HepG2 (cell line): Measurements from ENCODE around the gene ZNF48. TPM values are rescaled to one million over a fixed set of nuclear protein-coding genes. Genes with fewer than 3 reads are reported as not detected.

ENCODE experiments used
- DNMT1 ChIP-seq: sonication (generic); formaldehyde crosslinking; IDR thresholded peaks from 2 replicates; pipeline ENCODE4 v1.5.1; 2020; ENCODE audit warnings: mild to moderate bottlenecking, missing genetic modification reagents
- DNMT3B ChIP-seq: conservative IDR thresholded peaks from 2 replicates; pipeline ENCODE4 v1.6.1; 2016; ENCODE audit warnings: missing biosample characterization, control low read depth
- FOXO1 ChIP-seq: sonication (generic); formaldehyde crosslinking; IDR thresholded peaks from 2 replicates; pipeline ENCODE4 v1.4.0; 2020; ENCODE audit warnings: missing genetic modification reagents
- GLI4 ChIP-seq: sonication (generic); formaldehyde crosslinking; IDR thresholded peaks from 2 replicates; pipeline ENCODE4 v1.5.1; 2020; ENCODE audit warnings: missing genetic modification reagents, mild to moderate bottlenecking, moderate library complexity, borderline replicate concordance
- HOXA7 ChIP-seq: sonication (generic); formaldehyde crosslinking; IDR thresholded peaks from 2 replicates; pipeline ENCODE4 v1.8.1; 2022; ENCODE audit warnings: mild to moderate bottlenecking, missing genetic modification reagents, moderate library complexity
- KAT2B ChIP-seq: fragments of 150-350 bp; IDR thresholded peaks from 2 replicates; pipeline ENCODE4 v1.6.1; 2014; ENCODE audit warnings: low read depth, low read length, borderline replicate concordance
- KDM5A ChIP-seq: fragments of 200-600 bp; sonication (generic); IDR thresholded peaks from 2 replicates; pipeline ENCODE4 v1.7.0; 2018; ENCODE audit warnings: antibody characterized with exemption, mild to moderate bottlenecking, low read length, borderline replicate concordance
- KMT2B ChIP-seq: IDR thresholded peaks from 2 replicates; pipeline ENCODE4 v1.6.1; 2016; ENCODE audit warnings: missing genetic modification reagents, missing compliant biosample characterization
- MEF2D ChIP-seq: sonication (generic); formaldehyde crosslinking; IDR thresholded peaks from 2 replicates; pipeline ENCODE4 v1.5.1; 2020; ENCODE audit warnings: mild to moderate bottlenecking, missing genetic modification reagents
- MNT ChIP-seq: fragments of 450-650 bp; IDR thresholded peaks from 2 replicates; pipeline ENCODE4 v1.6.1; 2016
- PAF1 ChIP-seq: IDR thresholded peaks from 2 replicates; pipeline ENCODE4 v1.6.1; 2016; ENCODE audit warnings: missing genetic modification reagents, missing compliant biosample characterization
- RBAK ChIP-seq: sonication (generic); formaldehyde crosslinking; IDR thresholded peaks from 2 replicates; pipeline ENCODE4 v1.5.1; 2020; ENCODE audit warnings: mild to moderate bottlenecking, missing genetic modification reagents
- RBFOX2 ChIP-seq: fragments of 200-400 bp; formaldehyde crosslinking; IDR thresholded peaks from 2 replicates; pipeline ENCODE4 v1.6.1; 2017; ENCODE audit warnings: low read depth, mild to moderate bottlenecking, low read length
- UBTF ChIP-seq: sonication (generic); formaldehyde crosslinking; IDR thresholded peaks from 2 replicates; pipeline ENCODE4 v1.4.0; 2020; ENCODE audit warnings: mild to moderate bottlenecking, missing genetic modification reagents
- ZMYM2 ChIP-seq: sonication (generic); formaldehyde crosslinking; IDR thresholded peaks from 2 replicates; pipeline ENCODE4 v1.8.0; 2022; ENCODE audit warnings: mild to moderate bottlenecking, missing genetic modification reagents
- ZNF282 ChIP-seq: fragments of 450-650 bp; IDR thresholded peaks from 2 replicates; pipeline ENCODE4 v1.6.1; 2018; ENCODE audit not compliant: partially characterized antibody
- ZNF501 ChIP-seq: sonication (generic); formaldehyde crosslinking; IDR thresholded peaks from 2 replicates; pipeline ENCODE4 v1.5.1; 2020; ENCODE audit warnings: mild to moderate bottlenecking, moderate library complexity, missing genetic modification reagents
- ZNF569 ChIP-seq: sonication (generic); formaldehyde crosslinking; IDR thresholded peaks from 2 replicates; pipeline ENCODE4 v1.5.0; 2020; ENCODE audit warnings: mild to moderate bottlenecking, missing genetic modification reagents, moderate library complexity, borderline replicate concordance
- ZNF7 ChIP-seq: IDR thresholded peaks from 2 replicates; pipeline ENCODE4 v1.6.1; 2016; ENCODE audit warnings: missing biosample characterization, missing genetic modification reagents
- ZNF879 ChIP-seq: sonication (generic); formaldehyde crosslinking; IDR thresholded peaks from 2 replicates; pipeline ENCODE4 v1.8.1; 2023; ENCODE audit warnings: missing genetic modification reagents
- polyA plus RNA-seq, 8 experiments: library from polyadenylated mRNA; depleted of rRNA in 3 of 8; stranded (reverse) in 7 of 8; unstranded in 1 of 8; fragments of >200 nt; fragmentation: Illumina TruSeq in 4 of 8; extraction: Trizol in 4 of 8; gene quantifications; 2 replicates each; pipeline versions ENCODE4 v1.2.1 to v1.2.3, GENCODE V29; 2011 to 2016; ENCODE audit warnings: low read depth in 4 of 8, missing spikeins in 1 of 8, mixed read lengths in 1 of 8; ENCODE audit not compliant: insufficient read depth in 1 of 8
- total RNA-seq, 5 experiments: library from RNA; depleted of rRNA; stranded (reverse); fragments of >200 nt; fragmentation: Illumina TruSeq; extraction: Trizol; gene quantifications; 2 replicates each; pipeline ENCODE4 v1.2.3, GENCODE V29; 2016; ENCODE audit warnings: low read depth in 1 of 5
- TF ChIP-seq, protein P1 (sequence below): IDR thresholded peaks from 2 replicates; pipeline ENCODE4 v1.6.1; 2016; ENCODE audit warnings: missing compliant biosample characterization, missing genetic modification reagents, borderline replicate concordance
- TF ChIP-seq, protein P2 (sequence below): IDR thresholded peaks from 2 replicates; pipeline ENCODE4 v1.6.1; 2016; ENCODE audit warnings: low read depth, borderline replicate concordance
- TF ChIP-seq, protein P3 (sequence below): conservative IDR thresholded peaks from 2 replicates; pipeline ENCODE4 v1.6.1; 2018; ENCODE audit warnings: missing genetic modification reagents
- TF ChIP-seq, protein P4 (sequence below): IDR thresholded peaks from 2 replicates; pipeline ENCODE4 v1.6.1; 2016; ENCODE audit warnings: control low read depth

ZNF48 gene
- total and polyA plus RNA-seq, 2 of the 13 experiments (the other 11 are each of a cell fraction or from before 2014, with no cell fraction given), result 9.9 to 12.3 TPM

DNA sequence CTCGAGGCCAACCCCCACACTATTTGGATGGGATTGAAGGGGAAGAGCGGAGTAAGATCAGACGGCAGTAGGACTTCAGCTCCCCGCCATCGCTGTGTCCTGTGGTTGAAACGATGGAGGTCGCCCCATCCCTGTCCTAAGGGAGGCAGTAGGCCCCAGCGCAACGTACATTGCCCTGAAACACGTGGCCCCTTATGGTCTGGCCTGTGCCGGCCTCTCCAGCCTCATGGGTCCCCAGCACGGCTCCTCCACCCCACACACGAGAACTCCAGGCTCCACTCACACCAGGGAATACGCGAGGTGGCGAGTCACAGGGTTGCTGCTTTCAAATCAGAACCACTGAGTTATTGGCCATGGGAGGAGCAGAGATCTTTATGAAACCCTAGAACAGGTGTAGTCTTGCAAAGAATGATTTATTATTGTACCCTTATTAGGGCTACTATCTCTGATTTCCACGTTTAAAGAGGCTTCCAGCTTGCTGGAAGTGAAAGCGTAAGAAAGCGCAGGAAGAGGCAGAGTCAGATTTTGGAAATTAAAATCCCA lies 35.3 kb downstream of the ZNF48 start (continued):
- TF ChIP-seq, protein P1, sequence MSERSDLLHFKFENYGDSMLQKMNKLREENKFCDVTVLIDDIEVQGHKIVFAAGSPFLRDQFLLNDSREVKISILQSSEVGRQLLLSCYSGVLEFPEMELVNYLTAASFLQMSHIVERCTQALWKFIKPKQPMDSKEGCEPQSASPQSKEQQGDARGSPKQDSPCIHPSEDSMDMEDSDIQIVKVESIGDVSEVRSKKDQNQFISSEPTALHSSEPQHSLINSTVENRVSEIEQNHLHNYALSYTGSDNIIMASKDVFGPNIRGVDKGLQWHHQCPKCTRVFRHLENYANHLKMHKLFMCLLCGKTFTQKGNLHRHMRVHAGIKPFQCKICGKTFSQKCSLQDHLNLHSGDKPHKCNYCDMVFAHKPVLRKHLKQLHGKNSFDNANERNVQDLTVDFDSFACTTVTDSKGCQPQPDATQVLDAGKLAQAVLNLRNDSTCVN, result no peak; the same call in none of the 2 replicates
- TF ChIP-seq ZNF7 (CRISPR knock-in tag), result no peak; the same call in 1 of the 2 replicates
- peak; percentile 86 for TF ChIP-seq ZMYM2 (CRISPR knock-in tag)
- TF ChIP-seq PAF1 (CRISPR knock-in tag), result no peak
- TF ChIP-seq HOXA7 (CRISPR knock-in tag), result no peak
- no peak for TF ChIP-seq KDM5A
- peak; percentile 56 for TF ChIP-seq UBTF (CRISPR knock-in tag)
- TF ChIP-seq DNMT3B (CRISPR knock-in tag), result no peak
- TF ChIP-seq KAT2B, result no peak
- TF ChIP-seq RBFOX2, result no peak
- TF ChIP-seq, protein P2, sequence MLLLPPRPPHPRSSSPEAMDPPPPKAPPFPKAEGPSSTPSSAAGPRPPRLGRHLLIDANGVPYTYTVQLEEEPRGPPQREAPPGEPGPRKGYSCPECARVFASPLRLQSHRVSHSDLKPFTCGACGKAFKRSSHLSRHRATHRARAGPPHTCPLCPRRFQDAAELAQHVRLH (CRISPR knock-in tag), result no peak; the same call in 1 of the 2 replicates
- TF ChIP-seq MEF2D (CRISPR knock-in tag), result no peak; the same call in 1 of the 2 replicates
- 0 out of 2 replicates have a peak, but pooled peaks have one; percentile 63 for TF ChIP-seq RBAK (CRISPR knock-in tag)
- no peak for TF ChIP-seq ZNF569 (CRISPR knock-in tag)
- TF ChIP-seq ZNF879 (CRISPR knock-in tag), result no peak; the same call in none of the 2 replicates
- TF ChIP-seq GLI4 (CRISPR knock-in tag), result no peak
- peak; percentile 91; the same call in 1 of the 2 replicates for TF ChIP-seq DNMT1 (CRISPR knock-in tag)
- peak; percentile 69 for TF ChIP-seq ZNF501 (CRISPR knock-in tag)
- TF ChIP-seq, protein P3, sequence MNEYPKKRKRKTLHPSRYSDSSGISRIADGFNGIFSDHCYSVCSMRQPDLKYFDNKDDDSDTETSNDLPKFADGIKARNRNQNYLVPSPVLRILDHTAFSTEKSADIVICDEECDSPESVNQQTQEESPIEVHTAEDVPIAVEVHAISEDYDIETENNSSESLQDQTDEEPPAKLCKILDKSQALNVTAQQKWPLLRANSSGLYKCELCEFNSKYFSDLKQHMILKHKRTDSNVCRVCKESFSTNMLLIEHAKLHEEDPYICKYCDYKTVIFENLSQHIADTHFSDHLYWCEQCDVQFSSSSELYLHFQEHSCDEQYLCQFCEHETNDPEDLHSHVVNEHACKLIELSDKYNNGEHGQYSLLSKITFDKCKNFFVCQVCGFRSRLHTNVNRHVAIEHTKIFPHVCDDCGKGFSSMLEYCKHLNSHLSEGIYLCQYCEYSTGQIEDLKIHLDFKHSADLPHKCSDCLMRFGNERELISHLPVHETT (CRISPR knock-in tag), result 0 out of 2 replicates have a peak, but pooled peaks have one; percentile 48
- peak; percentile 62 for TF ChIP-seq MNT
- TF ChIP-seq, protein P4, sequence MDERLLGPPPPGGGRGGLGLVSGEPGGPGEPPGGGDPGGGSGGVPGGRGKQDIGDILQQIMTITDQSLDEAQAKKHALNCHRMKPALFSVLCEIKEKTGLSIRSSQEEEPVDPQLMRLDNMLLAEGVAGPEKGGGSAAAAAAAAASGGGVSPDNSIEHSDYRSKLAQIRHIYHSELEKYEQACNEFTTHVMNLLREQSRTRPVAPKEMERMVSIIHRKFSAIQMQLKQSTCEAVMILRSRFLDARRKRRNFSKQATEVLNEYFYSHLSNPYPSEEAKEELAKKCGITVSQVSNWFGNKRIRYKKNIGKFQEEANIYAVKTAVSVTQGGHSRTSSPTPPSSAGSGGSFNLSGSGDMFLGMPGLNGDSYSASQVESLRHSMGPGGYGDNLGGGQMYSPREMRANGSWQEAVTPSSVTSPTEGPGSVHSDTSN, result 0 out of 2 replicates have a peak, but pooled peaks have one; percentile 2
- TF ChIP-seq KMT2B (CRISPR knock-in tag), result no peak
- TF ChIP-seq ZNF282, result no peak
- TF ChIP-seq FOXO1 (CRISPR knock-in tag), result no peak; the same call in 1 of the 2 replicates
